ENCODE data around the gene LYPD6B. TPM values are rescaled to one million over a fixed set of nuclear protein-coding genes. Genes with fewer than 3 reads are reported as not detected.

Gene LYPD6B
- total RNA-seq, 1 donor from 2014 or later: 23.7 TPM

GRCh38 chr2:149028377-149028776 lies 10.1 kb upstream of the LYPD6B start:
- H3K36me3 Mint-ChIP-seq: no peaks in the 10 kb centered on the region
- H3K4me1 Mint-ChIP-seq (ENCODE audit: unreplicated experiment): peaks cover 39% of the 10 kb centered on the region

GRCh38 chr2:149028891-149029290 lies 9.6 kb upstream of the LYPD6B start:
- no peak for DNase-seq (ENCODE audit: extremely low spot score, unreplicated experiment)
- Mint-ChIP-seq H3K27ac (peak overlapping the region; percentile 77), H3K27me3 (peaks cover 9% of the 10 kb centered on the region), H3K4me3 (no peak overlapping the region), H3K36me3 (peaks cover 3% of the 10 kb centered on the region), H3K4me1 (ENCODE audit: unreplicated experiment) (peaks cover 43% of the 10 kb centered on the region), H3K9me3 (no peaks in the 10 kb centered on the region)
- no peak for TF ChIP-seq CTCF (conservative IDR thresholded peaks at IDR 0.05)

More at GRCh38 chr2:149028377-149028776, 10.1 kb upstream of the LYPD6B start:
- peaks cover 5% of the 10 kb centered on the region for H3K27me3 Mint-ChIP-seq
- no peaks in the 10 kb centered on the region for H3K9me3 Mint-ChIP-seq
- H3K27ac Mint-ChIP-seq: peak overlapping the region; percentile 63
- no peak for DNase-seq (ENCODE audit: extremely low spot score, unreplicated experiment)
- H3K4me3 Mint-ChIP-seq: peak overlapping the region; percentile 68
- no peak for TF ChIP-seq CTCF (conservative IDR thresholded peaks at IDR 0.05)

- Mint-ChIP-seq H3K4me3 (no peak overlapping the region), H3K36me3 (peaks cover 3% of the 10 kb centered on the region), H3K9me3 (no peaks in the 10 kb centered on the region), H3K27me3 (peaks cover 9% of the 10 kb centered on the region), H3K27ac (peak overlapping the region; percentile 77), H3K4me1 (ENCODE audit: unreplicated experiment) (peaks cover 39% of the 10 kb centered on the region)
- no peak for TF ChIP-seq CTCF (conservative IDR thresholded peaks at IDR 0.05)
- no peak for DNase-seq (ENCODE audit: extremely low spot score, unreplicated experiment)
Observed at GRCh38 chr2:149029307-149029965, 9.1 kb upstream of the LYPD6B start.

GRCh38 chr2:149031396-149031795 lies 7.1 kb upstream of the LYPD6B start:
- Mint-ChIP-seq H3K27ac (no peak overlapping the region), H3K4me3 (no peak overlapping the region), H3K9me3 (no peaks in the 10 kb centered on the region), H3K27me3 (peaks cover 9% of the 10 kb centered on the region), H3K36me3 (peaks cover 3% of the 10 kb centered on the region), H3K4me1 (ENCODE audit: unreplicated experiment) (peaks cover 35% of the 10 kb centered on the region)
- no peak for TF ChIP-seq CTCF (conservative IDR thresholded peaks at IDR 0.05)
- DNase-seq (ENCODE audit: extremely low spot score, unreplicated experiment): no peak

GRCh38 chr2:149033716-149034115 lies 4.8 kb upstream of the LYPD6B start:
- Mint-ChIP-seq H3K36me3 (peaks cover 3% of the 10 kb centered on the region), H3K27ac (peak overlapping the region; percentile 51)

More at GRCh38 chr2:149033716-149034115, 4.8 kb upstream of the LYPD6B start:
- H3K4me3 Mint-ChIP-seq: peak overlapping the region; percentile 37
- peaks cover 19% of the 10 kb centered on the region for H3K4me1 Mint-ChIP-seq (ENCODE audit: unreplicated experiment)
- DNase-seq (ENCODE audit: extremely low spot score, unreplicated experiment): no peak
- H3K9me3 Mint-ChIP-seq: no peaks in the 10 kb centered on the region
- no peak for TF ChIP-seq CTCF (conservative IDR thresholded peaks at IDR 0.05)
- H3K27me3 Mint-ChIP-seq: peaks cover 13% of the 10 kb centered on the region
